Cortex of kidney (tissue), 1 donor: ENCODE results near the gene ERCC2.

ENCODE experiments used
- DNase-seq: peaks from one replicate; lab custom pipeline; 2025; lab: John Stamatoyannopoulos, UW

ERCC2 gene

GRCh38 chr19:45303269-45304060 lies 66.9 kb downstream of the ERCC2 start:
- no peak for DNase-seq

GRCh38 chr19:45302416-45302815 lies 68.0 kb downstream of the ERCC2 start:
- no peak for DNase-seq
